GM19395 (cell line): Measurements from ENCODE around the gene MTF2.

ENCODE experiments used
- ATAC-seq: cut with Tn5 transposase; IDR thresholded peaks from one replicate; pipeline ENCODE4 v1.9.1; 2021; ENCODE audit warnings: mild to moderate bottlenecking, moderate library complexity; ENCODE audit not compliant: unreplicated experiment

Gene MTF2

GRCh38 chr1:93082313-93082712 lies 3.2 kb downstream of the MTF2 start:
- ATAC-seq = no peak

- ATAC-seq = no peak
Measured at GRCh38 chr1:93083979-93084378, 4.9 kb downstream of the MTF2 start.

GRCh38 chr1:93087532-93087931 lies 8.4 kb downstream of the MTF2 start:
- ATAC-seq = no peak

- ATAC-seq = no peak
Measured at GRCh38 chr1:93093332-93094006, 14.4 kb downstream of the MTF2 start.

GRCh38 chr1:93095804-93096585 lies 16.9 kb downstream of the MTF2 start:
- ATAC-seq = no peak

GRCh38 chr1:93102142-93102541 lies 23.1 kb downstream of the MTF2 start:
- ATAC-seq = no peak

- ATAC-seq = no peak
Measured at GRCh38 chr1:93106226-93106625, 27.1 kb downstream of the MTF2 start.

GRCh38 chr1:93107395-93107794 lies 28.3 kb downstream of the MTF2 start:
- ATAC-seq = no peak

- no peak for ATAC-seq
Measured at GRCh38 chr1:93108335-93108734, 29.3 kb downstream of the MTF2 start.

GRCh38 chr1:93109578-93109977 lies 30.5 kb downstream of the MTF2 start:
- ATAC-seq = no peak

- no peak for ATAC-seq
Measured at GRCh38 chr1:93111065-93111464, 32.0 kb downstream of the MTF2 start.

GRCh38 chr1:93111561-93111960 lies 32.5 kb downstream of the MTF2 start:
- ATAC-seq = no peak

- ATAC-seq = no peak
Measured at GRCh38 chr1:93113127-93113526, 34.0 kb downstream of the MTF2 start.

GRCh38 chr1:93114391-93114790 lies 35.3 kb downstream of the MTF2 start:
- ATAC-seq = no peak

- ATAC-seq = no peak
Measured at GRCh38 chr1:93120614-93121013, 41.5 kb downstream of the MTF2 start.

GRCh38 chr1:93123201-93123783 lies 44.2 kb downstream of the MTF2 start:
- ATAC-seq = no peak

GRCh38 chr1:93124556-93125355 lies 45.7 kb downstream of the MTF2 start:
- no peak for ATAC-seq

GRCh38 chr1:93129507-93130099 lies 50.5 kb downstream of the MTF2 start:
- ATAC-seq = no peak

GRCh38 chr1:93132638-93133037 lies 53.6 kb downstream of the MTF2 start:
- no peak for ATAC-seq

- ATAC-seq = no peak
Measured at GRCh38 chr1:93136445-93136844, 57.4 kb downstream of the MTF2 start.
